Measurements from ENCODE around the gene ABLIM2.

ABLIM2 gene

GRCh38 chr4:8115916-8116315, 42.7 kb downstream of the ABLIM2 start:
- DNase-seq, result no peak

- no peak for DNase-seq
Observed at GRCh38 chr4:8115203-8115520, 43.5 kb downstream of the ABLIM2 start.

DNA sequence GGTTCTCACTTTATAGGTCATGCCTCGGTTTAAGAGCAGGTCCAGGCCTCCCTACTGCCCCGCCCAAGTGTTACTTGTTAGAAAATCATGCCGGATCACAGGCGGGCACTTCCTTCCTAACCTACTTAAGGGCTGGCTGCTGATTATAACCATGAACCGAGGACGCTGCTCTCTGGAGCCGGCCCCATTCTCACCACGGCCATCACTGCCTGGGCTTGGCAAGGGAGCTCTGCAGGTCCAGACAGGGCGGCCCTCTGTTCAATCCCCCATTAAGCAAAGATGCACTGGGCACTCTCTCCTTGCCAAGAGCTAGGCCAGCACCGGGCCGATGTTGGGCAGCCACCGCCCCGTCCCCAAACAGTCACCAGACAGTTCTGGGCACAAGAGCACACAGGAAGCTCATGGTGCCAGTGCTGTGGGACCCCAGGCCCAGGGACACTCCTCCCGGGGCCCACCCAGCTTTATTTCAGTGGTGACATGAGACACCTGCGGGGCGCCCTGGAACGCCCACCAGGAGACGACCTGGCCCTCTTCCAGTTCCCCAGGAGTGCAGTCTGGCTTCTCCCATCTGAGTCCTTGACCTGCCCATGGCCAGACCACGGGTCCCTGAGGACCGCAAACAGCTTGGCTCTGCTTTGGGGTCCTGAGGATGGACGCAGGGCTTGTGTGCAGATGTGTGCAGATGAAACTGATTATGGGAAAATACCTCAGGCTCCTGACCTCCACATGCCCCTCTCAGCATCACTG, 44.0 kb downstream of the ABLIM2 start:
- DNase-seq, result no peak

GRCh38 chr4:8113611-8114377, 44.8 kb downstream of the ABLIM2 start:
- DNase-seq, result no peak

DNA sequence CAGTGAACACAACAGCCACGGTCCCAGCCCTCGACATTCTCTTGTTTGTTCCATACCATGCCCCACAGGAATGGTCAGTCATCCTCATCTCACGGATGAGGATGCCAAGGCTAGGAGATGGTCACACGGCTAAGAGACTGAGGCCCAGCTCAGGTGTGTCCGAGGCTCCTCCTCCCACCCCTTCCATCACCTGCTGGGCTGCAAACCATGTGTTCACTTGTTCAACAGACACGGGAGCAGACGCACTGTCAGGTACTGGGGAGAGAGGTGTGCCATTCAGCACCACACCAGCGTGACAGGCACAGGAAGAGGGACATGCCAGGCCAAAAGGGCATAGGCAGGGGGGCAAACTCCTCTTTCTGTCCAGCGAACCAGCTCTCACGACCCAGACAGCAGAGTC, 45.9 kb downstream of the ABLIM2 start:
- DNase-seq, result no peak

GRCh38 chr4:8112036-8112576, 46.5 kb downstream of the ABLIM2 start:
- DNase-seq, result no peak

DNA sequence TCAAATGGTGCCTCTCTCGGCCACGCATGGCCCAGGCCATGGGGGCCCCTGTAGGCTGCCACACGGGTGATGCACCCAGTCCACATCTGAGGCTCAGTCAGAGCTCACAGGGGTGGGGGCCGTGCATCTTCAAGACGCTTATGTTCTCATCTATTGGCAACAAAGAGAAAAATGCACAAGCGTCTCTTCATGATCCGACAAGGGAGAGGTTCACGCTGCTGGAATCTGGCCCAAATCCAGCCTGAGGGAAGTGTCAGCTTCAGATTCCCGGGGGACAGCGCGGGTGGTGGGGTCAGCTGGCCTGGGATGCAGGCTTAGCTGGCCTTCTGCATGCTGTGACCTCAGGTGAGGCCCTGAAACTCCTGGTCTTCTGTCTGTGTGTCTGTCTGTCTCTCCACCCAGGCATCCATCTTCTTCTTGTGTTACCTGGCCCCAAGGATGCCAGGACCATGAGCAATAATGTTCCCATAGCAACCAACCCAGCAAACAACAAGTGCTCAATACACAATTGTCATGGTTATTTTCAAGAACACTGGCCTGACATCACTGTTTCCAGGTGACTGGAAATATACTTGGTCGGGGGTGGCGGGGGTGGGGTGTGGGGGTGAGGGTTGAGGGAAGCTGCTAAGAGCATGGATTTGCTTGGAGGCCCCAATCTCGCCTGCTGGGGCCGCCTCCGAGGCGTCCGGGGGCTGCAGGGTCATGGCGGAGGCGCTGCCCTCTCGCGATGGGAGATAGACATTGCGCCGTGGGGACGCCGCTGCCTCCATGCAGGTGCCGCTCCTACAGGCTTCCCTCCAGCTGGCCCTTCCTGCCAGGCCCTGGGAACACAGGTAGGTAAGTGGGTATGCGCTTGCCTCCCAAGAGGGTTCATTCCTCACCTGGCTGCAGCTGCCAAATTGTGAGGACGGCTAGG, 48.3 kb downstream of the ABLIM2 start:
- DNase-seq, result peak in 2 of 3 donors; percentile 7 to 21

GRCh38 chr4:8109406-8110065, 49.1 kb downstream of the ABLIM2 start:
- DNase-seq, result no peak

- no peak for DNase-seq
Observed at GRCh38 chr4:8108991-8109390, 49.6 kb downstream of the ABLIM2 start.

DNA sequence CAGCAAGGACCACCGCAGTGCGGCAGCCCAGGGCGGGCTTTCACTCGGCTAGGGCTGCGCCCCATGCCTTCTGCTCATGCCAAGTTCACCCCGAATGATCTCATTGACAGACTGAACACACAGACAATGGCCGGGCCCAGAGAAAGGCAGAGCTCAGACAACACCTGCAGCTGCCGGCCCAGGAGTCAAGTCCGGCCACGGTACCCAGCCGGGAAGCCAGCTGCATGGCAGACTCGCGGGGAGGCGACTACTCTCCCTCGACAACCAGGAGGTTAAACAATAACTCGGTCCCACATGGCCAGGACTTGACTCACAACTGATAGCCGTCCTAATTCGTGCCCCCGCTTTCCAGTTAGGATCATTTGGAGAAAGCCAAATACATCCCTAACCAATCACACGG, 50.4 kb downstream of the ABLIM2 start:
- no peak for DNase-seq

DNA sequence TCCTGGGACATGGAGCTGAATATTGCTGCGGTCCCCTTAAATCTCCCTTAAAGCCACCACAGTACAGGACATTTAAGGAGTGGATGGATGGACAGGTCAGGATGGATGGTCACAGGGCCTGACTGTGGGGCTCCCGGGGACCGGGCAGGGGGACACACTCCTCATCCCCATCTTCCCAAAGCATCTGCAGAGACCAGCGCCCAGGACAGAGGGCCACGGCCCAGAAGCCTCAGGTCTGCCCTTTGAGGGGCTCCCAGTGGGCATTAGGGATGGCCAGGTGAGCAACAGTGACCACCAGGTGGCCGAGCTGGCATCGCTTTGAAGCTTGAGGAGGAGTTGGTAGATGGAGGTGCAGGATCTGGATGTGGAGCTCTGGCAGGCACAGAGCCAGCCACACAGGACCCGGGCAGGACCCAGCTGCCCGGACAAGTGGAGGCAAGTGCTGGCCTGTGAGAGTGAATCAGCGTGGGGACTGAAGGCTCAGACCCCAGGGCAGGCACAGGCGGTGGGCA, 51.4 kb downstream of the ABLIM2 start:
- DNase-seq, result no peak

DNA sequence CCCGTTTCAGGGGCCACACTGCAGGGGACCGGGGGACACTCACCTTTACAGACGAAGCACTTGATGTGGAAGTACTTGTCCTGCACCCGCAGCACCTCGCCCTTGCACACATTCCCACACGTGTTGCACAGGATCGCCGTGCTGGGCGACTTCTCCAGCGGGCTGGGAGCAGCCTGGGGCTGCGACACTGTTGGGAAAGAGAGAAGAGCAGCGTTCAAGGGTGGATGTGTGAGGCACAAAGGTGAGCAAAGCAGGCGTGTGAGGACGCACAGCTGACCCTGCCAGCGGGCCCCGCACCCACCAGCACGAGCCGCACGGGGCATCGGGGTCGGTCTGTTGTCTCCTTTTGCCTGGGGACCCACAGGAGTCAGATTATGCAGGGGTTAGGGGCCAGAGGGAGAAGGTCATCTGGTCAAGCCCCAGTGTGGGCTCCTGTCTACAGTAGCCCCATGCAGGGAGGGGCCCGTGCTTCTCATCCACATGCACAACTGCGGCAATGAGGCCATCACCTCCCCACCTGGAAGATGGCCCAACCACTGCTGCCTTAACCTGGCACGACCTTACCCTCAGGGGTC, 52.1 kb downstream of the ABLIM2 start:
- DNase-seq, result no peak

GRCh38 chr4:8105306-8106100, 53.1 kb downstream of the ABLIM2 start:
- DNase-seq, result no peak

DNA sequence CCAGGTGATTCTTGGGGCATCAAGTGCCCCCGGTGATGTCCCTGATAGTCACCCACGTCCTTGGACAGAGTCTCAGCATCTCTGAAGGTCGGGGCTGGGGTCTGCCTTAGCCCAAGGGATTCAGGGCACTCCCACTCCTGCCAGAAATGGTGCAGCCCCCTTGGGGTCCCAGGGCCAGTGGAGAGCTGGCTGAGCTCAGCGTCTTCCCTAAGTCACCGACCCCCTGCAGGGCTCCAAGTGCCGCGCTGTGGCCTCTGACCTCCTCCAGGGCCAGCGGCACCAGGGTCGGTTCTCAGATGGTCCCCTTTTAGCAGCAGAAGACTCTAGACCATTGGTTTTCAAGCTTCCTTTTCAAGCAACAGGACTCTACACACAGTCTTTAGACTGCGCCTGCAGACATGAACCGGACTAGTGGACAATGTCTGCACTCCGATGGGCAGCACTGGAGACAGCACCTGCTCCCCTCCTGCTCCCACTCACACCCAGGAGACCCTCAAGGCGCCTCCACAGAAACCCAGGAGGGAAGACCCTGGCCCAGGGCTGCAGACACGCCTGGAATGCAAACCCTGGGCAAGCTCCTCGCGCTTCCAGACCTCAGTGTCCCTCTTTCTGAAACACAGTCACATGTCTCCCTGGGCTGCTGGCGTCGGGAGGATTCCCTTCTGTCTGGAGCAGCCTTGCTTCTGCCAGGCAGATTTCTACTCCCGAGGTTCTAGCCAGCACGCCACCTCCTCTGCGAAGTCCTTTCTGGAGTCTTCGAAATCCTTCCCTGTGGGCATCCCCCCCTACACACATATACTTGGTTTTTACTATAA, 53.9 kb downstream of the ABLIM2 start:
- no peak for DNase-seq

DNA sequence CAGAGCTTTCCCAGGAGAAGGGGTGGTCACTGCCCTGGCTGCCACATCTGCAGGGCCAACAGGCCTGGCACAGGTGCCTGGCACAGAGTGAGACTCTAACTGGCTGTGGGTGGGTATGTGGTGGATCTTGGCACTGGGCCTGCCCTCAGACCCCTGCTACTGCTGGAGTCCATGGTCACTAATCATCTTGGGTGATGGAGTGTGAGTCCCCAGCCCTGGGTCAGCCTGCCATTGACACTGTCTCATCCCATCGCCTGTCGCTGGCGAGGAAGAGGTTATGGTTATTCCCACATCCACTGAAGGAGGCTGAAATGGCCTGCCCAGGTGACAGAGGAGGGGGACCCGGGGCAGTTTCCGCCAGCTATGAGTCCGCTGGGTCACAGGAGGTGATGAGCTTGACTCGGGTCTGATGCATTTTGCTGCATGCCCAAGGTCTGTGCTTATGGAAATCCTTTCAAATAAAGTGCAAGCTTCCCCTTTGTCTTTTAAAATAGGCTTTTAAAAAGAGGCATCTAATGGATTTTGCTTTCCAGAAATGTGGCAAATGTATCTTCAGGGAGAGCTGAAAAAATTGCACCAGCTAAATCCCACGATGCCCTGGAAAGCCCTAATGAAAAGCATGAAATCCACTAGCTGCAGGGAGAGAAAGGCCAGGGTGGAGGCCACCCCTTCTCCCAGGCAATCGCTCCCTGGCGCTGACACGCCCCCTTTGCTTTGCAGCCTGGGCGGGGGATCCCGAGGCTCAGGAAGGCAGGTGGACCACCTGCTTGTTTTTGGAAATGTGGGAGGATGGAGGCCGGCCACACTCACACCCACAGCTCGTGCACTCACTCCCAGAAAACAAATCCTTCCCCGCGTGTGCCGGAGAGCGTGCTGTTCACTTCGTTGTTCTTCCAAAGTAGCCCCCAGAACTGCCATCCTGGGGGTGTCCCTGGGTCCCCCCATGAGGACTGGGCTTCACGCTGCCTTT, 54.9 kb downstream of the ABLIM2 start:
- no peak for DNase-seq

GRCh38 chr4:8102831-8103230, 55.8 kb downstream of the ABLIM2 start:
- DNase-seq, result no peak

- DNase-seq, result no peak
Observed at GRCh38 chr4:8102076-8102355, 56.6 kb downstream of the ABLIM2 start.

- no peak for DNase-seq
Observed at GRCh38 chr4:8101213-8102075, 57.2 kb downstream of the ABLIM2 start.
